Ascending aorta (tissue), 2 donors: ENCODE measurements around the gene BEST3. TPM values are rescaled to one million over a fixed set of nuclear protein-coding genes. Genes with fewer than 3 reads are reported as not detected.
"Not testable (repeated sequence)": the region's sequence is repeated elsewhere in the genome, so short reads cannot be mapped to it uniquely, and the experiment has no call there.

Experiments
- DNase-seq, 2 donors: peaks; one replicate each; pipeline ENCODE4 v3.0.0-alpha.2; 2019; ENCODE audit warnings: low spot score in 2 of 2
- H3K27ac ChIP-seq, 2 donors: fragments of 200-600 bp; sonication (generic); one replicate each; pipeline ENCODE4 v1.5.1; 2016 to 2017; ENCODE audit warnings: mild to moderate bottlenecking in 1 of 2
- H3K27me3 ChIP-seq: fragments of 200-600 bp; sonication (generic); one replicate; pipeline ENCODE4 v1.5.1; 2017
- H3K36me3 ChIP-seq, 2 donors: fragments of 200-600 bp; sonication (generic); one replicate each; pipeline ENCODE4 v1.5.1; 2016
- H3K4me1 ChIP-seq, 2 donors: fragments of 200-600 bp; sonication (generic); one replicate each; pipeline ENCODE4 v1.5.1; 2016 to 2017; ENCODE audit warnings: mild to moderate bottlenecking in 1 of 2
- H3K4me3 ChIP-seq, 2 donors: fragments of 200-600 bp; sonication (generic); one replicate each; pipeline ENCODE4 v1.5.1; 2016 to 2017; ENCODE audit warnings: mild to moderate bottlenecking in 1 of 2
- H3K9me3 ChIP-seq, 2 donors: fragments of 200-600 bp; sonication (generic); one replicate each; pipeline ENCODE4 v1.5.1; 2016
- intact Hi-C: fragments of 100-400 bp; cut with DNase I; formaldehyde crosslinking; loops from one replicate; pipeline ENCODE4 v1.15.1; 2023
- total RNA-seq: library from RNA; depleted of rRNA; stranded (reverse); fragments of >200 nt; gene quantifications from one replicate; pipeline ENCODE4 v1.1.0, GENCODE V29; 2016
- TF ChIP-seq, protein P1 (sequence below), 3 experiments: fragments of 200-600 bp in 2 of 3; fragments of 450-650 bp in 1 of 3; sonication (generic) in 2 of 3; IDR thresholded peaks; one replicate each; pipeline ENCODE4 v1.5.1; 2016 to 2019; ENCODE audit warnings: antibody characterized with exemption in 3 of 3, mild to moderate bottlenecking in 1 of 3, moderate library complexity in 1 of 3

The BEST3 gene
- total RNA-seq, 1 donor from 2014 or later: not detected

DNA sequence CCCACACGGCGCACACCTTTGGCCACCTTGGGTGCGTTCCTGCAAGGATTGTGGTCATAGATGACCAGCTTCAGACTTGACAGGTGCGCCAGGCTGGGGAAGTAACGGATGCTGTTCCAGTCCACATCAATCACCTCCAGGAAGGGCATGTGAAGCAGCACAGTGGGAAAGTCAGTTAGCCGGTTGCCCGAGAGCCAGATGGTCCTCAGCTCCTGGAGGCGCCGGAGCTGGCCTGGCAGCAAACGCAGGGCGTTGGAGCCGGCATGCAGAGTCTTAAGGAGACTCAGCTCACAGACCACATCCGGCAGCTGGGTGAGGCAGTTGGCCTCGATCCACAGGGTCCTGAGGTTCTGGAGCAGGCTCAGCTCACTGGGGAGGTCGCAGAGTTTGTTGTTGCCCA lies 89.0 kb downstream of the BEST3 start:
- Histone ChIP-seq H3K4me1 (no peaks in the 10 kb centered on the region), H3K9me3 (no peaks in the 10 kb centered on the region), H3K36me3 (no peaks in the 10 kb centered on the region), H3K27ac (no peak overlapping the region), H3K27me3 (no peaks in the 10 kb centered on the region), H3K4me3 (no peak overlapping the region)
- TF ChIP-seq, protein P1, sequence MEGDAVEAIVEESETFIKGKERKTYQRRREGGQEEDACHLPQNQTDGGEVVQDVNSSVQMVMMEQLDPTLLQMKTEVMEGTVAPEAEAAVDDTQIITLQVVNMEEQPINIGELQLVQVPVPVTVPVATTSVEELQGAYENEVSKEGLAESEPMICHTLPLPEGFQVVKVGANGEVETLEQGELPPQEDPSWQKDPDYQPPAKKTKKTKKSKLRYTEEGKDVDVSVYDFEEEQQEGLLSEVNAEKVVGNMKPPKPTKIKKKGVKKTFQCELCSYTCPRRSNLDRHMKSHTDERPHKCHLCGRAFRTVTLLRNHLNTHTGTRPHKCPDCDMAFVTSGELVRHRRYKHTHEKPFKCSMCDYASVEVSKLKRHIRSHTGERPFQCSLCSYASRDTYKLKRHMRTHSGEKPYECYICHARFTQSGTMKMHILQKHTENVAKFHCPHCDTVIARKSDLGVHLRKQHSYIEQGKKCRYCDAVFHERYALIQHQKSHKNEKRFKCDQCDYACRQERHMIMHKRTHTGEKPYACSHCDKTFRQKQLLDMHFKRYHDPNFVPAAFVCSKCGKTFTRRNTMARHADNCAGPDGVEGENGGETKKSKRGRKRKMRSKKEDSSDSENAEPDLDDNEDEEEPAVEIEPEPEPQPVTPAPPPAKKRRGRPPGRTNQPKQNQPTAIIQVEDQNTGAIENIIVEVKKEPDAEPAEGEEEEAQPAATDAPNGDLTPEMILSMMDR (IDR thresholded peaks at IDR 0.05): no peak
- intact Hi-C loops: no loop called here
- DNase-seq: no peak

DNA sequence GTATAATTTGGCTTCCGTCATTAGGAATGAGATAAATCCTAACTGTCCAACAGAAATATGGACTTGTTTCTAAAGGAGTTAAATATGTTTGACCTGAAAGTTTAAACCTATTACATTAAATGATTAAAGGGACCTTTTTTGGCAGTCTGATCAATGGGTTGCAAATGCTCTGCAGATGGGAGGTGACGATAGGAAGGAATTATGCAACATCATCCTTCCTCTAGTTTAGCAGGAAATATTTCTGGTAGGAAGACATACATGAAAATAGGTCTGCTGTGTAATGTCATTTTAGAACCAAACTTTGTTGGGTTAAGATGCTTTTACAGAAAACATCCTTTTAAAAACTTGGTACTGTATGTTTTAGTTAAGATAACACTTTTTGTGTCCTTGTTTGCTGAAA lies 91.0 kb downstream of the BEST3 start:
- H3K4me3 ChIP-seq: no peak overlapping the region
- TF ChIP-seq, protein P1 (IDR thresholded peaks at IDR 0.05): no peak
- intact Hi-C loops: no loop called here
- no peaks in the 10 kb centered on the region for H3K4me1 ChIP-seq
- H3K27ac ChIP-seq: no peak overlapping the region
- DNase-seq: no peak
- H3K27me3 ChIP-seq: no peaks in the 10 kb centered on the region
- H3K36me3 ChIP-seq: peaks cover 0 to 5% of the 10 kb centered on the region in 2 donors
- no peaks in the 10 kb centered on the region for H3K9me3 ChIP-seq

GRCh38 chr12:69604275-69604674 lies 94.8 kb downstream of the BEST3 start:
- intact Hi-C loops, H3K4me3 ChIP-seq, DNase-seq, H3K27me3 ChIP-seq, H3K27ac ChIP-seq, H3K9me3 ChIP-seq, H3K4me1 ChIP-seq: not testable (repeated sequence)
- peaks cover 21 to 41% of the 10 kb centered on the region in 2 donors for H3K36me3 ChIP-seq

Other genes with a start within 250 kb of the BEST3 start
- 37.7 TPM for gene FRS2, start 228.9 kb downstream of the BEST3 start, total RNA-seq
- gene CCT2, start 113.8 kb downstream of the BEST3 start, total RNA-seq: 65.0 TPM
- not detected for gene LRRC10, start 88.4 kb downstream of the BEST3 start, total RNA-seq
- 17.2 TPM for gene RAB3IP, start 39.6 kb upstream of the BEST3 start, total RNA-seq
- not detected for gene MYRFL, start 125.9 kb upstream of the BEST3 start, total RNA-seq